Measurements from ENCODE around the gene EBF4.

- TF ChIP-seq CTCF (IDR thresholded peaks at IDR 0.05): no peak
- no peak for TF ChIP-seq POLR2A (IDR thresholded peaks at IDR 0.05)
- TF ChIP-seq POLR2AphosphoS5 (IDR thresholded peaks at IDR 0.05): no peak
Measured at GRCh38 chr20:2759603-2760296, 67.2 kb downstream of the EBF4 start.
